ENCODE measurements around the gene ZNF836.

The ZNF836 gene

GRCh38 chr19:52188822-52189734, 17.7 kb upstream of the ZNF836 start:
- DNase-seq (ENCODE audit: low spot score), result no peak
- peaks cover under 1% of the 10 kb centered on the region for H3K79me1 ChIP-seq (ENCODE audit: low read depth, low read length)
- H2BK15ac ChIP-seq (ENCODE audit: low read length), result no peak overlapping the region
- H3K9ac ChIP-seq (ENCODE audit: low read depth, low read length, poor library complexity), result no peak overlapping the region
- H2BK5ac ChIP-seq (ENCODE audit: low read length), result no peak overlapping the region
- H3K4ac ChIP-seq (ENCODE audit: low read length), result no peak overlapping the region
- no peak overlapping the region for H3K14ac ChIP-seq (ENCODE audit: low read length)
- no CpG with 5 or more reads among the region's 32 CpGs for WGBS, 2 donors (ENCODE audit: extremely low coverage in 2 of 2, insufficient read length in 2 of 2, insufficient replicate concordance in 1 of 2)
- H3K18ac ChIP-seq (ENCODE audit: low read length), result no peak overlapping the region
- peaks cover 0 to 30% of the 10 kb centered on the region in 2 donors for H3K9me3 ChIP-seq (replicated peaks in 1 of 2; ENCODE audit: control insufficient read depth in 2 of 2, insufficient read depth in 1 of 2, low read depth in 1 of 2, low read length in 2 of 2)
- H2AK5ac ChIP-seq (ENCODE audit: low read depth, low read length), result no peak overlapping the region
- H3K4me3 ChIP-seq (ENCODE audit: low read length in 2 of 2), result peak overlapping the region; percentile 43 to 52
- peak overlapping the region; percentile 52 for H3K4me2 ChIP-seq (ENCODE audit: insufficient read depth, low read length, poor library complexity, severe bottlenecking)
- H3K4me1 ChIP-seq (ENCODE audit: control insufficient read depth in 2 of 2, insufficient read depth in 1 of 2, low read depth in 1 of 2, low read length in 2 of 2), result peaks cover 7 to 10% of the 10 kb centered on the region in 2 donors
- no peak overlapping the region for H4K91ac ChIP-seq (ENCODE audit: low read depth, low read length, poor library complexity)
- H3K23ac ChIP-seq (ENCODE audit: low read depth, low read length, poor library complexity), result no peak overlapping the region
- no peaks in the 10 kb centered on the region for H3K27me3 ChIP-seq (ENCODE audit: control insufficient read depth in 3 of 3, insufficient read depth in 3 of 3, low read depth in 1 of 3, low read length in 3 of 3)
- H4K8ac ChIP-seq (ENCODE audit: low read depth, low read length), result no peak overlapping the region
- no peak overlapping the region for H2BK12ac ChIP-seq (ENCODE audit: low read length)
- H3K36me3 ChIP-seq (replicated peaks in 1 of 2; ENCODE audit: control insufficient read depth in 2 of 2, insufficient read depth in 2 of 2, low read length in 2 of 2), result peaks cover 5 to 31% of the 10 kb centered on the region in 2 donors
- H2BK120ac ChIP-seq (ENCODE audit: low read depth, low read length), result no peak overlapping the region
- H2AFZ ChIP-seq (ENCODE audit: low read length), result peak overlapping the region; percentile 74
- peak overlapping the region; percentile 37 for H3K27ac ChIP-seq (replicated peaks; ENCODE audit: low read length)

- H3K27ac ChIP-seq (replicated peaks; ENCODE audit: low read length), result no peak overlapping the region
- H3K9me3 ChIP-seq (replicated peaks in 1 of 2; ENCODE audit: control insufficient read depth in 2 of 2, insufficient read depth in 1 of 2, low read depth in 1 of 2, low read length in 2 of 2), result peaks cover 0 to 16% of the 10 kb centered on the region in 2 donors
- WGBS, 2 donors (ENCODE audit: extremely low coverage in 2 of 2, insufficient read length in 2 of 2, insufficient replicate concordance in 1 of 2), result no CpG with 5 or more reads among the region's 1 CpG
Observed at GRCh38 chr19:52187407-52187806, 16.0 kb upstream of the ZNF836 start.

GRCh38 chr19:52176574-52176973, 5.2 kb upstream of the ZNF836 start:
- Histone ChIP-seq H3K27ac (replicated peaks; ENCODE audit: low read length) (no peak overlapping the region), H3K14ac (ENCODE audit: low read length) (no peak overlapping the region), H2BK12ac (ENCODE audit: low read length) (no peak overlapping the region), H2BK120ac (ENCODE audit: low read depth, low read length) (no peak overlapping the region), H3K79me1 (ENCODE audit: low read depth, low read length) (no peaks in the 10 kb centered on the region), H2BK15ac (ENCODE audit: low read length) (no peak overlapping the region), H2BK5ac (ENCODE audit: low read length) (no peak overlapping the region), H3K4me2 (ENCODE audit: insufficient read depth, low read length, poor library complexity, severe bottlenecking) (no peak overlapping the region), H3K36me3 (replicated peaks in 1 of 2; ENCODE audit: control insufficient read depth in 2 of 2, insufficient read depth in 2 of 2, low read length in 2 of 2) (no peaks in the 10 kb centered on the region), H3K4ac (ENCODE audit: low read length) (no peak overlapping the region), H4K8ac (ENCODE audit: low read depth, low read length) (no peak overlapping the region), H3K18ac (ENCODE audit: low read length) (no peak overlapping the region), H2AK5ac (ENCODE audit: low read depth, low read length) (no peak overlapping the region), H4K91ac (ENCODE audit: low read depth, low read length, poor library complexity) (no peak overlapping the region), H2AFZ (ENCODE audit: low read length) (no peak overlapping the region), H3K4me3 (ENCODE audit: low read length in 2 of 2) (no peak overlapping the region), H3K4me1 (ENCODE audit: control insufficient read depth in 2 of 2, insufficient read depth in 1 of 2, low read depth in 1 of 2, low read length in 2 of 2) (peaks cover 0 to 4% of the 10 kb centered on the region in 2 donors), H3K27me3 (ENCODE audit: control insufficient read depth in 3 of 3, insufficient read depth in 3 of 3, low read depth in 1 of 3, low read length in 3 of 3) (no peaks in the 10 kb centered on the region), H3K9me3 (replicated peaks in 1 of 2; ENCODE audit: control insufficient read depth in 2 of 2, insufficient read depth in 1 of 2, low read depth in 1 of 2, low read length in 2 of 2) (peaks cover 3 to 13% of the 10 kb centered on the region in 2 donors), H3K23ac (ENCODE audit: low read depth, low read length, poor library complexity) (no peak overlapping the region), H3K9ac (ENCODE audit: low read depth, low read length, poor library complexity) (no peak overlapping the region)
- no CpG with 5 or more reads among the region's 10 CpGs for WGBS, 2 donors (ENCODE audit: extremely low coverage in 2 of 2, insufficient read length in 2 of 2, insufficient replicate concordance in 1 of 2)
- no peak for DNase-seq (ENCODE audit: low spot score)

More at GRCh38 chr19:52187407-52187806, 16.0 kb upstream of the ZNF836 start:
- peaks cover 7 to 10% of the 10 kb centered on the region in 2 donors for H3K4me1 ChIP-seq (ENCODE audit: control insufficient read depth in 2 of 2, insufficient read depth in 1 of 2, low read depth in 1 of 2, low read length in 2 of 2)
- no peak overlapping the region for H3K4me3 ChIP-seq (ENCODE audit: low read length in 2 of 2)
- H3K9ac ChIP-seq (ENCODE audit: low read depth, low read length, poor library complexity), result no peak overlapping the region
- no peak overlapping the region for H3K18ac ChIP-seq (ENCODE audit: low read length)
- no peak overlapping the region for H4K91ac ChIP-seq (ENCODE audit: low read depth, low read length, poor library complexity)
- H3K23ac ChIP-seq (ENCODE audit: low read depth, low read length, poor library complexity), result no peak overlapping the region
- H2BK120ac ChIP-seq (ENCODE audit: low read depth, low read length), result no peak overlapping the region
- H4K8ac ChIP-seq (ENCODE audit: low read depth, low read length), result no peak overlapping the region
- H3K4me2 ChIP-seq (ENCODE audit: insufficient read depth, low read length, poor library complexity, severe bottlenecking), result no peak overlapping the region
- H3K14ac ChIP-seq (ENCODE audit: low read length), result no peak overlapping the region
- no peak overlapping the region for H2BK15ac ChIP-seq (ENCODE audit: low read length)
- no peak overlapping the region for H2AFZ ChIP-seq (ENCODE audit: low read length)
- H2BK12ac ChIP-seq (ENCODE audit: low read length), result no peak overlapping the region
- peaks cover 0 to 14% of the 10 kb centered on the region in 2 donors for H3K36me3 ChIP-seq (replicated peaks in 1 of 2; ENCODE audit: control insufficient read depth in 2 of 2, insufficient read depth in 2 of 2, low read length in 2 of 2)
- DNase-seq (ENCODE audit: low spot score), result no peak
- no peaks in the 10 kb centered on the region for H3K79me1 ChIP-seq (ENCODE audit: low read depth, low read length)
- no peak overlapping the region for H2AK5ac ChIP-seq (ENCODE audit: low read depth, low read length)
- H3K27me3 ChIP-seq (ENCODE audit: control insufficient read depth in 3 of 3, insufficient read depth in 3 of 3, low read depth in 1 of 3, low read length in 3 of 3), result no peaks in the 10 kb centered on the region
- H2BK5ac ChIP-seq (ENCODE audit: low read length), result no peak overlapping the region
- no peak overlapping the region for H3K4ac ChIP-seq (ENCODE audit: low read length)

GRCh38 chr19:52172347-52172746, 926 bp upstream of the ZNF836 start:
- no peak overlapping the region for H3K18ac ChIP-seq (ENCODE audit: low read length)
- no peak overlapping the region for H2BK120ac ChIP-seq (ENCODE audit: low read depth, low read length)
- no peak overlapping the region for H2AK5ac ChIP-seq (ENCODE audit: low read depth, low read length)
- no peak overlapping the region for H2AFZ ChIP-seq (ENCODE audit: low read length)
- H3K27ac ChIP-seq (replicated peaks; ENCODE audit: low read length), result no peak overlapping the region
- peaks cover 2 to 5% of the 10 kb centered on the region in 2 donors for H3K36me3 ChIP-seq (replicated peaks in 1 of 2; ENCODE audit: control insufficient read depth in 2 of 2, insufficient read depth in 2 of 2, low read length in 2 of 2)
- no peak for DNase-seq (ENCODE audit: low spot score)
- H3K9ac ChIP-seq (ENCODE audit: low read depth, low read length, poor library complexity), result no peak overlapping the region
- H2BK12ac ChIP-seq (ENCODE audit: low read length), result no peak overlapping the region
- H2BK5ac ChIP-seq (ENCODE audit: low read length), result no peak overlapping the region
- H3K9me3 ChIP-seq (replicated peaks in 1 of 2; ENCODE audit: control insufficient read depth in 2 of 2, insufficient read depth in 1 of 2, low read depth in 1 of 2, low read length in 2 of 2), result peaks cover 3 to 23% of the 10 kb centered on the region in 2 donors
- H3K4me1 ChIP-seq (ENCODE audit: control insufficient read depth in 2 of 2, insufficient read depth in 1 of 2, low read depth in 1 of 2, low read length in 2 of 2), result peaks cover 0 to 4% of the 10 kb centered on the region in 2 donors
- peaks cover 0 to 12% (median 2%) of the 10 kb centered on the region in 3 experiments for H3K27me3 ChIP-seq (ENCODE audit: control insufficient read depth in 3 of 3, insufficient read depth in 3 of 3, low read depth in 1 of 3, low read length in 3 of 3)
- WGBS, 2 donors (ENCODE audit: extremely low coverage in 2 of 2, insufficient read length in 2 of 2, insufficient replicate concordance in 1 of 2), result no CpG with 5 or more reads among the region's 1 CpG
- no peak overlapping the region for H4K91ac ChIP-seq (ENCODE audit: low read depth, low read length, poor library complexity)
- peak overlapping the region in 1 of 2 donors; percentile 51 for H3K4me3 ChIP-seq (ENCODE audit: low read length in 2 of 2)
- H4K8ac ChIP-seq (ENCODE audit: low read depth, low read length), result no peak overlapping the region
- H2BK15ac ChIP-seq (ENCODE audit: low read length), result no peak overlapping the region
- H3K4ac ChIP-seq (ENCODE audit: low read length), result no peak overlapping the region
- H3K23ac ChIP-seq (ENCODE audit: low read depth, low read length, poor library complexity), result no peak overlapping the region
- no peak overlapping the region for H3K4me2 ChIP-seq (ENCODE audit: insufficient read depth, low read length, poor library complexity, severe bottlenecking)
- H3K14ac ChIP-seq (ENCODE audit: low read length), result no peak overlapping the region
- H3K79me1 ChIP-seq (ENCODE audit: low read depth, low read length), result no peaks in the 10 kb centered on the region

All from neuronal stem cell (in vitro differentiated cells).